B cell (primary cell): Measurements from ENCODE around the gene OR13J1.

ENCODE experiments used
- CTCF ChIP-seq: fragments of 200-600 bp; IDR thresholded peaks from one replicate; pipeline ENCODE4 v1.8.0; 2022; ENCODE audit warnings: antibody characterized with exemption, mild to moderate bottlenecking
- EZH2 ChIP-seq: IDR thresholded peaks from 2 replicates; pipeline ENCODE4 v1.6.1; 2012; ENCODE audit warnings: borderline replicate concordance, low read depth, mild to moderate bottlenecking, moderate library complexity, low read length; ENCODE audit not compliant: insufficient read depth, poor library complexity, severe bottlenecking

- TF ChIP-seq CTCF: no peak
- no peak for TF ChIP-seq EZH2
These were observed 10.2 kb downstream of the OR13J1 start for GRCh38 chr9:35859990-35860339.
